ENCODE measurements around the gene PTPN4. TPM values are rescaled to one million over a fixed set of nuclear protein-coding genes. Genes with fewer than 3 reads are reported as not detected.

Gene PTPN4
- total RNA-seq, 2 experiments from 2014 or later, result 26.5 to 34.1 TPM

GRCh38 chr2:120028795-120029194 lies 269.1 kb downstream of the PTPN4 start:
- ChIA-PET CTCF (no interaction called here), POLR2A (no interaction called here)

DNA sequence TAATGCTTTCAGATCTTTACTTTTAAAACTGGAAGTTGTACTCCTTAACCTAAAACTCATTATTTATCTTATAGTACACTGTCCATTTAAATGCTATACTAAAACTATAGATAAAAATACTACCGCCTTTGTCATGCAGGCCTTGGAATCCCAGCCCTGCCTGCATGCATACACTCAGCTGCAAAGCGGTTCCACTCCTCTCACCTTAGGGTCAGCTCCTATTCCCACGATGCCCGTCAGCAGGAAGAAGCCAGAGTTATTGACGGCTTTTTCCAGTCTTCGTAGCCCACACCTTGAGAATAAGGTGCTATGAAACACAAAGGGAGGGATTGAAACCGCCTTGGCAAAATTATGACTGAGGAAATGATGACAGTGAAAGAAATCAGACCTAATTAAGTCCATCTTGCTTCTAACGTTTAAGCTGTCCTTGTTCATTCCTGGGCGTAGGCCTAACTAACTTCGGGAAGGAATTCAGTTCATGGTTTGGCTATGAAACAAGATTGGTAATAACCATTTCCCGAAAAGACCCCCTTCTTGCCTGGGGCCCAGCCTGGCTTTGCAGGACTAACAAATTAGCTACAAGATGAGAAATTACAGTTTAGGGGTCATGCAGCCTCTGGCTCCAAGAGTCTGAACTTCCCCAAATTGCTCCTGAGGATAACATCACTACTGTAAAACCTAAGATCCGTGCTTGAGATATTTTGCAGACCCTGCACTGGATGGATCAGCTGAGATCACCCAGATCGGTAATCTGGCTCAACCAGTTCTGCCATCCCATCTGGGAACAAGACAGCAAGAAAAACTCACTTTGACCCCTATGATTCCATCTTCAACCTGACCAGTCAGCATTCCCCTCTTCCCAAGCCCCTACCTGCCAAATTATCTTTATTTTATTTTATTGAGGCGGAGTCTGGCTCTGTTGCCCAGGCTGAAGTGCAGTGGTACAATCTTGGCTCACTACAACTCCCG lies 270.2 kb downstream of the PTPN4 start:
- POLR2A ChIA-PET, result no interaction called here
- CTCF ChIA-PET, result no interaction called here

GRCh38 chr2:120032297-120032696 lies 272.6 kb downstream of the PTPN4 start:
- CTCF ChIA-PET, result no interaction called here
- POLR2A ChIA-PET, result no interaction called here

Other genes with a start within 250 kb of the PTPN4 start
- not detected for gene SCTR, start 235.4 kb upstream of the PTPN4 start, total RNA-seq
- gene CFAP221, start 215.5 kb upstream of the PTPN4 start, total RNA-seq, result not detected
- 10 to 100 TPM; 16.3 to 20.5 TPM for gene TMEM177, start 80.7 kb upstream of the PTPN4 start, total RNA-seq

All from activated CD8-positive, alpha-beta memory T cell treated with anti-CD3 and anti-CD28 coated beads for 36 hours (primary cell).